Ishikawa (cell line): ENCODE results near the gene NEURL1.

Experiments used
- EGR1 ChIP-seq: IDR thresholded peaks from 2 replicates; pipeline ENCODE4 v1.6.1; 2012
- EP300 ChIP-seq: IDR thresholded peaks from 2 replicates; pipeline ENCODE4 v1.6.1; 2012; ENCODE audit warnings: borderline replicate concordance
- MAX ChIP-seq: IDR thresholded peaks from 2 replicates; pipeline ENCODE4 v1.6.1; 2012
- TCF12 ChIP-seq: IDR thresholded peaks from 2 replicates; pipeline ENCODE4 v1.6.1; 2012; ENCODE audit warnings: low read depth
- TEAD4 ChIP-seq: IDR thresholded peaks from 2 replicates; pipeline ENCODE4 v1.6.1; 2012

- TF ChIP-seq TEAD4 (no peak), TCF12 (no peak), MAX (no peak), EP300 (no peak), EGR1 (no peak)
Measured at GRCh38 chr10:103507235-103508191, 14.0 kb downstream of the NEURL1 start.
